Upper lobe of right lung (tissue), 1 donor: ENCODE results near the gene KAT6B. TPM values are rescaled to one million over a fixed set of nuclear protein-coding genes. Genes with fewer than 3 reads are reported as not detected.

Experiments
- ATAC-seq: fragments of 200-7000 bp; cut with Tn5 transposase; one replicate; pipeline ENCODE4 v1.9.1; 2020; ENCODE audit warnings: mild to moderate bottlenecking, moderate library complexity
- DNase-seq: peaks from one replicate; pipeline ENCODE4 v3.0.0-alpha.2; 2020
- H3K27ac ChIP-seq: fragments of 200-600 bp; one replicate; pipeline ENCODE4 v1.8.0; 2022
- H3K27me3 ChIP-seq: fragments of 200-600 bp; one replicate; pipeline ENCODE4 v1.8.0; 2022; ENCODE audit warnings: mild to moderate bottlenecking
- H3K36me3 ChIP-seq: fragments of 200-600 bp; one replicate; pipeline ENCODE4 v1.8.0; 2022
- H3K4me1 ChIP-seq: fragments of 200-600 bp; one replicate; pipeline ENCODE4 v1.8.0; 2022
- H3K4me3 ChIP-seq: fragments of 200-600 bp; one replicate; pipeline ENCODE4 v1.8.0; 2022; ENCODE audit warnings: mild to moderate bottlenecking
- H3K9me3 ChIP-seq: fragments of 200-600 bp; one replicate; pipeline ENCODE4 v1.8.0; 2022
- CTCF ChIP-seq: fragments of 200-600 bp; IDR thresholded peaks from one replicate; pipeline ENCODE4 v1.8.0; 2022; ENCODE audit warnings: antibody characterized with exemption
- intact Hi-C: fragments of 100-400 bp; cut with DNase I; formaldehyde crosslinking; loops from one replicate; pipeline ENCODE4 v1.11.0; 2022
- total RNA-seq: library from RNA; stranded (reverse); fragmentation: NEBNext Ultra II Directional; extraction: Animal tissue kit (Norgen Biotek cat#: 25700); gene quantifications from one replicate; pipeline ENCODE4 v1.2.1, GENCODE V29; 2021
- donor health status: DM: no; HTN: yes; CAD: no; lungs with severe emphysema.

Gene KAT6B
- total RNA-seq, 1 donor from 2014 or later, result 45.4 TPM

GRCh38 chr10:74831518-74832120 lies 5.2 kb downstream of the KAT6B start:
- intact Hi-C loops, result no loop called here
- Histone ChIP-seq H3K9me3 (no peaks in the 10 kb centered on the region), H3K27me3 (no peaks in the 10 kb centered on the region), H3K27ac (no peak overlapping the region), H3K36me3 (no peaks in the 10 kb centered on the region), H3K4me1 (peaks cover 24% of the 10 kb centered on the region), H3K4me3 (no peak overlapping the region)
- DNase-seq (no peak), ATAC-seq (no peak)
- TF ChIP-seq CTCF, result no peak

- H3K27me3 ChIP-seq, result no peaks in the 10 kb centered on the region
- ATAC-seq, result no peak
- no peak overlapping the region for H3K4me3 ChIP-seq
- H3K9me3 ChIP-seq, result no peaks in the 10 kb centered on the region
- TF ChIP-seq CTCF, result no peak
- DNase-seq, result no peak
- no peaks in the 10 kb centered on the region for H3K36me3 ChIP-seq
- no peak overlapping the region for H3K27ac ChIP-seq
- H3K4me1 ChIP-seq, result peaks cover 21% of the 10 kb centered on the region
- intact Hi-C loops, result no loop called here
Observed at GRCh38 chr10:74835963-74836362, 9.6 kb downstream of the KAT6B start.

- Histone ChIP-seq H3K4me3 (no peak overlapping the region), H3K36me3 (no peaks in the 10 kb centered on the region), H3K9me3 (no peaks in the 10 kb centered on the region), H3K27me3 (no peaks in the 10 kb centered on the region), H3K27ac (no peak overlapping the region), H3K4me1 (peaks cover 25% of the 10 kb centered on the region)
- peak; percentile 21 for ATAC-seq
- no peak for DNase-seq
- TF ChIP-seq CTCF, result no peak
- intact Hi-C loops, result no loop called here
Observed at GRCh38 chr10:74836877-74837276, 10.5 kb downstream of the KAT6B start.

- intact Hi-C loops, result no loop called here
- no peak for DNase-seq
- no peak overlapping the region for H3K27ac ChIP-seq
- ATAC-seq, result no peak
- no peak for TF ChIP-seq CTCF
- H3K36me3 ChIP-seq, result no peaks in the 10 kb centered on the region
- H3K27me3 ChIP-seq, result no peaks in the 10 kb centered on the region
- H3K4me3 ChIP-seq, result no peak overlapping the region
- H3K9me3 ChIP-seq, result no peaks in the 10 kb centered on the region
- peaks cover 30% of the 10 kb centered on the region for H3K4me1 ChIP-seq
Observed at GRCh38 chr10:74837743-74838142, 11.3 kb downstream of the KAT6B start.

GRCh38 chr10:74839708-74840107 lies 13.3 kb downstream of the KAT6B start:
- H3K9me3 ChIP-seq, result no peaks in the 10 kb centered on the region
- no peak overlapping the region for H3K27ac ChIP-seq
- peaks cover 17% of the 10 kb centered on the region for H3K36me3 ChIP-seq
- H3K4me1 ChIP-seq, result peaks cover 28% of the 10 kb centered on the region
- no peak for DNase-seq
- no peak overlapping the region for H3K4me3 ChIP-seq
- TF ChIP-seq CTCF, result no peak
- H3K27me3 ChIP-seq, result no peaks in the 10 kb centered on the region
- ATAC-seq, result no peak
- intact Hi-C loops, result no loop called here
